GM23338 (cell line): ENCODE data around the gene GLOD5. TPM values are rescaled to one million over a fixed set of nuclear protein-coding genes. Genes with fewer than 3 reads are reported as not detected.

Experiments used
- ATAC-seq: fragments of 200-7000 bp; cut with Tn5 transposase; 3 replicates; pipeline ENCODE4 v1.9.1; 2020
- DNase-seq: peaks from one replicate; pipeline ENCODE4 v3.0.0-alpha.2; 2015; ENCODE audit warnings: low spot score
- H2AFZ ChIP-seq: fragments of 200-600 bp; sonication (generic); 2 replicates; pipeline ENCODE4 v1.8.0; 2016; ENCODE audit warnings: antibody characterized with exemption, mild to moderate bottlenecking, moderate library complexity
- H3F3A ChIP-seq: fragments of 200-600 bp; sonication (generic); replicated peaks from 2 replicates; pipeline ENCODE4 v1.8.0; 2017; ENCODE audit warnings: antibody characterized with exemption, mixed run types, low read depth
- H3K27ac ChIP-seq: fragments of 200-600 bp; sonication (generic); 2 replicates; pipeline ENCODE4 v1.6.1; 2016; ENCODE audit warnings: low read depth
- H3K27me3 ChIP-seq: fragments of 200-600 bp; sonication (generic); 2 replicates; pipeline ENCODE4 v1.8.0; 2016; ENCODE audit warnings: mild to moderate bottlenecking, mixed run types, moderate library complexity; ENCODE audit not compliant: insufficient read depth
- H3K36me3 ChIP-seq: fragments of 200-600 bp; sonication (generic); 2 replicates; pipeline ENCODE4 v1.8.0; 2016; ENCODE audit warnings: mild to moderate bottlenecking; ENCODE audit not compliant: insufficient read depth
- H3K4me1 ChIP-seq: fragments of 200-600 bp; sonication (generic); 2 replicates; pipeline ENCODE4 v1.8.0; 2016; ENCODE audit warnings: mild to moderate bottlenecking, moderate library complexity; ENCODE audit not compliant: insufficient read depth
- H3K4me2 ChIP-seq: fragments of 200-600 bp; sonication (generic); 2 replicates; pipeline ENCODE4 v1.7.1; 2017; ENCODE audit warnings: mixed run types
- H3K4me3 ChIP-seq: fragments of 200-600 bp; sonication (generic); 2 replicates; pipeline ENCODE4 v1.6.1; 2016; ENCODE audit warnings: mixed run types
- H3K79me2 ChIP-seq: fragments of 200-600 bp; sonication (generic); replicated peaks from 2 replicates; pipeline ENCODE4 v1.8.0; 2017; ENCODE audit warnings: mild to moderate bottlenecking; ENCODE audit not compliant: insufficient read depth
- H3K9me2 ChIP-seq: fragments of 200-600 bp; sonication (generic); 2 replicates; pipeline ENCODE4 v1.8.0; 2017; ENCODE audit not compliant: insufficient read depth
- H4K20me1 ChIP-seq: fragments of 200-600 bp; sonication (generic); replicated peaks from 2 replicates; pipeline ENCODE4 v1.8.0; 2017; ENCODE audit warnings: mild to moderate bottlenecking; ENCODE audit not compliant: insufficient read depth
- H3K27ac Mint-ChIP-seq: 2 replicates; pipeline ENCODE4 v1.8.0; 2020; ENCODE audit warnings: inconsistent platforms, mild to moderate bottlenecking, moderate library complexity, mixed read lengths
- H3K27me3 Mint-ChIP-seq: 3 replicates; pipeline ENCODE4 v1.8.0; 2022; ENCODE audit warnings: low read depth, mild to moderate bottlenecking, moderate library complexity, mixed read lengths, inconsistent platforms; ENCODE audit not compliant: insufficient read depth, poor library complexity
- H3K36me3 Mint-ChIP-seq: 3 replicates; pipeline ENCODE4 v1.8.0; 2021; ENCODE audit warnings: low read depth, mild to moderate bottlenecking, inconsistent platforms, moderate library complexity, mixed read lengths
- H3K4me1 Mint-ChIP-seq: 3 replicates; pipeline ENCODE4 v1.8.0; 2020; ENCODE audit warnings: mild to moderate bottlenecking, inconsistent platforms, mixed read lengths
- H3K4me3 Mint-ChIP-seq: 3 replicates; pipeline ENCODE4 v1.8.0; 2021; ENCODE audit warnings: moderate library complexity, mild to moderate bottlenecking, inconsistent platforms, mixed read lengths
- H3K9me3 Mint-ChIP-seq: 3 replicates; pipeline ENCODE4 v1.8.0; 2020; ENCODE audit warnings: moderate library complexity, mild to moderate bottlenecking, inconsistent platforms, mixed read lengths
- CREB1 ChIP-seq: fragments of 250-450 bp; sonication (Bioruptor Pico); IDR thresholded peaks from 2 replicates; pipeline ENCODE4 v1.5.0; 2020; ENCODE audit warnings: low read depth, mild to moderate bottlenecking, moderate library complexity
- EZH2phosphoT487 ChIP-seq: fragments of 200-600 bp; sonication (generic); IDR thresholded peaks from one replicate; pipeline ENCODE4 v1.8.1; 2018; ENCODE audit warnings: antibody characterized with exemption; ENCODE audit not compliant: unreplicated experiment
- JUNB ChIP-seq: IDR thresholded peaks from one replicate; pipeline ENCODE4 v1.6.1; 2016; ENCODE audit warnings: antibody characterized with exemption; ENCODE audit not compliant: unreplicated experiment
- NANOG ChIP-seq: IDR thresholded peaks from 2 replicates; pipeline ENCODE4 v1.6.1; 2016; ENCODE audit warnings: antibody characterized with exemption, borderline replicate concordance
- POLR2AphosphoS5 ChIP-seq: IDR thresholded peaks from 2 replicates; pipeline ENCODE4 v1.6.1; 2016; ENCODE audit warnings: antibody characterized with exemption, low read depth
- polyA plus RNA-seq: library from polyadenylated mRNA; unstranded; fragments of >200 nt; fragmentation: Nextera tagmentation; extraction: Ambion mirVana; gene quantifications from 2 replicates; pipeline ENCODE4 v1.2.1, GENCODE V29; 2016
- total RNA-seq: library from RNA; depleted of rRNA; stranded (reverse); fragments of >200 nt; shearing (Covaris generic); gene quantifications from 2 replicates; pipeline ENCODE4 v1.2.3, GENCODE V29; 2014
- TF ChIP-seq, protein P1 (sequence below): IDR thresholded peaks from one replicate; pipeline ENCODE4 v1.6.1; 2018; ENCODE audit warnings: antibody characterized with exemption; ENCODE audit not compliant: unreplicated experiment
- TF ChIP-seq, protein P2 (sequence below), 2 experiments: fragments of 200-600 bp in 1 of 2; sonication (generic) in 1 of 2; conservative IDR thresholded peaks; 2 replicates each; pipeline versions ENCODE4 v1.5.1 to v1.6.1; 2016 to 2017; ENCODE audit warnings: antibody characterized with exemption in 2 of 2, low read depth in 2 of 2, mild to moderate bottlenecking in 2 of 2, moderate library complexity in 1 of 2

GLOD5 gene
- total and polyA plus RNA-seq, 2 experiments from 2014 or later, result not detected

GRCh38 chrX:48802089-48802904 is 40.8 kb downstream of the GLOD5 start:
- Mint-ChIP-seq H3K27me3 (peaks cover 8% of the 10 kb centered on the region), H3K4me3 (peak overlapping the region; percentile 98), H3K27ac (peak overlapping the region; percentile 100), H3K4me1 (peaks cover 6% of the 10 kb centered on the region; the same call in 2 of the 3 replicates), H3K36me3 (peaks cover 19% of the 10 kb centered on the region), H3K9me3 (no peaks in the 10 kb centered on the region)
- Histone ChIP-seq H3K4me3 (peak overlapping the region; percentile 62), H3F3A (0 out of 2 replicates have a peak, but pooled peaks cover 2% of the 10 kb centered on the region), H2AFZ (no peak overlapping the region), H3K36me3 (no peaks in the 10 kb centered on the region), H3K4me2 (peak overlapping the region; percentile 80), H3K9me2 (no peaks in the 10 kb centered on the region), H4K20me1 (no peaks in the 10 kb centered on the region), H3K27ac (peak overlapping the region; percentile 96), H3K4me1 (peaks cover 3% of the 10 kb centered on the region; the same call in 1 of the 2 replicates), H3K79me2 (no peaks in the 10 kb centered on the region), H3K27me3 (no peaks in the 10 kb centered on the region)
- ATAC-seq, result peak; percentile 68
- peak; percentile 88 for DNase-seq
- TF ChIP-seq JUNB (no peak), CREB1 (CRISPR knock-in tag) (no peak), POLR2AphosphoS5 (peak; percentile 42; the same call in 1 of the 2 replicates)

DNA sequence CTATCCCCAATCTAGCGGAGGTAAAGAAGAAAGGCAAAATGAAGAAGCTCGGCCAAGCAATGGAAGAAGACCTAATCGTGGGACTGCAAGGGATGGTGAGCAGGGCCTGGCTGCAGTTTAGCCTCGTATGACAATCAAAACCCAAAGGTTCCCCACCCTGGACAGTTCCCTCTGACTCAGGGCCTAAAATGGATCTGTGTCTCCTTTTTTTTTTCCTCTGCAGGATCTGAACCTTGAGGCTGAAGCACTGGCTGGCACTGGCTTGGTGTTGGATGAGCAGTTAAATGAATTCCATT is 41.3 kb downstream of the GLOD5 start:
- H3K36me3 Mint-ChIP-seq, result peaks cover 19% of the 10 kb centered on the region
- peaks cover 6% of the 10 kb centered on the region; the same call in 2 of the 3 replicates for H3K4me1 Mint-ChIP-seq
- ATAC-seq (no peak), DNase-seq (no peak)
- TF ChIP-seq EZH2phosphoT487 (no peak), CREB1 (CRISPR knock-in tag) (no peak)
- TF ChIP-seq, protein P1, sequence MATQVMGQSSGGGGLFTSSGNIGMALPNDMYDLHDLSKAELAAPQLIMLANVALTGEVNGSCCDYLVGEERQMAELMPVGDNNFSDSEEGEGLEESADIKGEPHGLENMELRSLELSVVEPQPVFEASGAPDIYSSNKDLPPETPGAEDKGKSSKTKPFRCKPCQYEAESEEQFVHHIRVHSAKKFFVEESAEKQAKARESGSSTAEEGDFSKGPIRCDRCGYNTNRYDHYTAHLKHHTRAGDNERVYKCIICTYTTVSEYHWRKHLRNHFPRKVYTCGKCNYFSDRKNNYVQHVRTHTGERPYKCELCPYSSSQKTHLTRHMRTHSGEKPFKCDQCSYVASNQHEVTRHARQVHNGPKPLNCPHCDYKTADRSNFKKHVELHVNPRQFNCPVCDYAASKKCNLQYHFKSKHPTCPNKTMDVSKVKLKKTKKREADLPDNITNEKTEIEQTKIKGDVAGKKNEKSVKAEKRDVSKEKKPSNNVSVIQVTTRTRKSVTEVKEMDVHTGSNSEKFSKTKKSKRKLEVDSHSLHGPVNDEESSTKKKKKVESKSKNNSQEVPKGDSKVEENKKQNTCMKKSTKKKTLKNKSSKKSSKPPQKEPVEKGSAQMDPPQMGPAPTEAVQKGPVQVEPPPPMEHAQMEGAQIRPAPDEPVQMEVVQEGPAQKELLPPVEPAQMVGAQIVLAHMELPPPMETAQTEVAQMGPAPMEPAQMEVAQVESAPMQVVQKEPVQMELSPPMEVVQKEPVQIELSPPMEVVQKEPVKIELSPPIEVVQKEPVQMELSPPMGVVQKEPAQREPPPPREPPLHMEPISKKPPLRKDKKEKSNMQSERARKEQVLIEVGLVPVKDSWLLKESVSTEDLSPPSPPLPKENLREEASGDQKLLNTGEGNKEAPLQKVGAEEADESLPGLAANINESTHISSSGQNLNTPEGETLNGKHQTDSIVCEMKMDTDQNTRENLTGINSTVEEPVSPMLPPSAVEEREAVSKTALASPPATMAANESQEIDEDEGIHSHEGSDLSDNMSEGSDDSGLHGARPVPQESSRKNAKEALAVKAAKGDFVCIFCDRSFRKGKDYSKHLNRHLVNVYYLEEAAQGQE, result peak; percentile 35
- peaks cover 8% of the 10 kb centered on the region for H3K27me3 Mint-ChIP-seq
- Histone ChIP-seq H3F3A (0 out of 2 replicates have a peak, but pooled peaks cover 2% of the 10 kb centered on the region), H3K9me2 (no peaks in the 10 kb centered on the region), H3K4me2 (peak overlapping the region; percentile 80), H3K4me1 (peaks cover 3% of the 10 kb centered on the region; the same call in 1 of the 2 replicates), H3K36me3 (no peaks in the 10 kb centered on the region), H4K20me1 (no peaks in the 10 kb centered on the region), H3K4me3 (peak overlapping the region; percentile 62), H3K27me3 (no peaks in the 10 kb centered on the region), H2AFZ (no peak overlapping the region), H3K79me2 (no peaks in the 10 kb centered on the region), H3K27ac (peak overlapping the region; percentile 93)
- H3K9me3 Mint-ChIP-seq, result no peaks in the 10 kb centered on the region
- H3K27ac Mint-ChIP-seq, result peak overlapping the region; percentile 100
- peak overlapping the region; percentile 98 for H3K4me3 Mint-ChIP-seq

DNA sequence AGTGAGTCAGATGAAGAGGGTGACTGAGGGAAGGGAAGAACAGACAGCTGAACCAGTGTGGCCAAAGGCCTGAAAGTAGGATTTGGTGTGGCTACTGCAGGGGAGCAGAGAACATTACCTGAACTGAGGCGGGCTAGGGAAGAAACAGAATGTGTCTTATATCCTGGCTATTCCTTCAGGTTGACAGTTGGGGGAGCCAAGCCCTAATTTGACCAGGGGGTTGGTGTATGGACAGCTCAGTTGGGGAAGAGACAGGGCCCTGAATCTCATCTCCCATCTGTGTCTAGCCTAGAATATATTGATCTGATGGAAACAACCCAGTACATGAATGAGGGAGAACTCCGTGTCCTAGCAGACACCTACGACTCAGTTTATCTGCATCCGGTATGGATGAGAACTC is 44.5 kb downstream of the GLOD5 start:
- H3K27me3 ChIP-seq, result no peaks in the 10 kb centered on the region
- no peak overlapping the region for H2AFZ ChIP-seq
- peaks cover 3% of the 10 kb centered on the region; the same call in 1 of the 2 replicates for H3K4me1 ChIP-seq
- Mint-ChIP-seq H3K27ac (no peak overlapping the region), H3K4me3 (no peak overlapping the region), H3K27me3 (peaks cover 6% of the 10 kb centered on the region), H3K4me1 (peaks cover 2% of the 10 kb centered on the region; the same call in 2 of the 3 replicates), H3K9me3 (no peaks in the 10 kb centered on the region), H3K36me3 (peaks cover 19% of the 10 kb centered on the region)
- ATAC-seq (no peak), DNase-seq (no peak)
- TF ChIP-seq, protein P2, sequence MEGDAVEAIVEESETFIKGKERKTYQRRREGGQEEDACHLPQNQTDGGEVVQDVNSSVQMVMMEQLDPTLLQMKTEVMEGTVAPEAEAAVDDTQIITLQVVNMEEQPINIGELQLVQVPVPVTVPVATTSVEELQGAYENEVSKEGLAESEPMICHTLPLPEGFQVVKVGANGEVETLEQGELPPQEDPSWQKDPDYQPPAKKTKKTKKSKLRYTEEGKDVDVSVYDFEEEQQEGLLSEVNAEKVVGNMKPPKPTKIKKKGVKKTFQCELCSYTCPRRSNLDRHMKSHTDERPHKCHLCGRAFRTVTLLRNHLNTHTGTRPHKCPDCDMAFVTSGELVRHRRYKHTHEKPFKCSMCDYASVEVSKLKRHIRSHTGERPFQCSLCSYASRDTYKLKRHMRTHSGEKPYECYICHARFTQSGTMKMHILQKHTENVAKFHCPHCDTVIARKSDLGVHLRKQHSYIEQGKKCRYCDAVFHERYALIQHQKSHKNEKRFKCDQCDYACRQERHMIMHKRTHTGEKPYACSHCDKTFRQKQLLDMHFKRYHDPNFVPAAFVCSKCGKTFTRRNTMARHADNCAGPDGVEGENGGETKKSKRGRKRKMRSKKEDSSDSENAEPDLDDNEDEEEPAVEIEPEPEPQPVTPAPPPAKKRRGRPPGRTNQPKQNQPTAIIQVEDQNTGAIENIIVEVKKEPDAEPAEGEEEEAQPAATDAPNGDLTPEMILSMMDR (conservative IDR thresholded peaks at IDR 0.05; ENCODE audit: low read depth in 2 of 2), result peak in 1 of 2 experiments; percentile 46; a peak in 2 of 4 replicates
- TF ChIP-seq NANOG, result no peak
- no peak overlapping the region for H3K4me2 ChIP-seq
- H3K36me3 ChIP-seq, result no peaks in the 10 kb centered on the region
- H3F3A ChIP-seq, result 0 out of 2 replicates have a peak, but pooled peaks cover 2% of the 10 kb centered on the region
- no peaks in the 10 kb centered on the region for H3K79me2 ChIP-seq
- no peaks in the 10 kb centered on the region for H3K9me2 ChIP-seq
- no peak overlapping the region for H3K27ac ChIP-seq
- no peaks in the 10 kb centered on the region for H4K20me1 ChIP-seq
- no peak overlapping the region for H3K4me3 ChIP-seq
